ENCODE data around the gene PLA2G4C.
"Not testable (repeated sequence)": the region's sequence is repeated elsewhere in the genome, so short reads cannot be mapped to it uniquely, and the experiment has no call there.

The PLA2G4C gene

GRCh38 chr19:48121909-48122371 lies 11.3 kb upstream of the PLA2G4C start:
- H3K4me3 Mint-ChIP-seq, result no peak overlapping the region
- no peaks in the 10 kb centered on the region for H3K27me3 Mint-ChIP-seq
- H3K36me3 Mint-ChIP-seq, result peaks cover 20% of the 10 kb centered on the region
- H3K4me1 Mint-ChIP-seq, result peaks cover 7% of the 10 kb centered on the region
- no peaks in the 10 kb centered on the region for H3K9me3 Mint-ChIP-seq
- no peak overlapping the region for H3K27ac Mint-ChIP-seq

- H3K9me3 Mint-ChIP-seq, result no peaks in the 10 kb centered on the region
- H3K27me3 Mint-ChIP-seq, result no peaks in the 10 kb centered on the region
- H3K4me1 Mint-ChIP-seq, result peaks cover 7% of the 10 kb centered on the region
- H3K4me3 Mint-ChIP-seq, result no peak overlapping the region
- H3K36me3 Mint-ChIP-seq, result peaks cover 17% of the 10 kb centered on the region
- H3K27ac Mint-ChIP-seq, result no peak overlapping the region
These were observed 10.4 kb upstream of the PLA2G4C start for GRCh38 chr19:48121066-48121465.

- Mint-ChIP-seq H3K4me1 (peaks cover 7% of the 10 kb centered on the region), H3K27me3 (no peaks in the 10 kb centered on the region), H3K9me3 (no peaks in the 10 kb centered on the region), H3K27ac (no peak overlapping the region), H3K36me3 (peaks cover 17% of the 10 kb centered on the region), H3K4me3 (no peak overlapping the region)
These were observed 9.9 kb upstream of the PLA2G4C start for GRCh38 chr19:48120505-48120904.

- peak overlapping the region; percentile 90 for H3K27ac Mint-ChIP-seq
- no peaks in the 10 kb centered on the region for H3K27me3 Mint-ChIP-seq
- no peak overlapping the region for H3K4me3 Mint-ChIP-seq
- peaks cover 17% of the 10 kb centered on the region for H3K36me3 Mint-ChIP-seq
- no peaks in the 10 kb centered on the region for H3K9me3 Mint-ChIP-seq
- H3K4me1 Mint-ChIP-seq, result peaks cover 7% of the 10 kb centered on the region
These were observed 7.5 kb upstream of the PLA2G4C start for GRCh38 chr19:48118131-48118517.

- Mint-ChIP-seq H3K27me3 (no peaks in the 10 kb centered on the region), H3K9me3 (no peaks in the 10 kb centered on the region), H3K4me1 (peaks cover 7% of the 10 kb centered on the region), H3K36me3 (peaks cover 18% of the 10 kb centered on the region), H3K27ac (peak overlapping the region; percentile 90), H3K4me3 (no peak overlapping the region)
These were observed 7.0 kb upstream of the PLA2G4C start for GRCh38 chr19:48117515-48118130.

GRCh38 chr19:48113190-48113917 lies 2.7 kb upstream of the PLA2G4C start:
- peaks cover 7% of the 10 kb centered on the region for H3K36me3 Mint-ChIP-seq
- H3K4me3 Mint-ChIP-seq, result no peak overlapping the region
- no peak overlapping the region for H3K27ac Mint-ChIP-seq
- peaks cover 14% of the 10 kb centered on the region for H3K4me1 Mint-ChIP-seq
- H3K9me3 Mint-ChIP-seq, result no peaks in the 10 kb centered on the region
- H3K27me3 Mint-ChIP-seq, result no peaks in the 10 kb centered on the region

GRCh38 chr19:48111280-48111679 lies 663 bp upstream of the PLA2G4C start:
- no peak overlapping the region for H3K27ac Mint-ChIP-seq
- H3K36me3 Mint-ChIP-seq, result peaks cover 3% of the 10 kb centered on the region
- H3K9me3 Mint-ChIP-seq, result no peaks in the 10 kb centered on the region
- peaks cover 16% of the 10 kb centered on the region for H3K4me1 Mint-ChIP-seq
- peak overlapping the region; percentile 87 for H3K4me3 Mint-ChIP-seq
- H3K27me3 Mint-ChIP-seq, result no peaks in the 10 kb centered on the region

- peaks cover 16% of the 10 kb centered on the region for H3K4me1 Mint-ChIP-seq
- H3K27ac Mint-ChIP-seq, result no peak overlapping the region
- no peaks in the 10 kb centered on the region for H3K9me3 Mint-ChIP-seq
- H3K36me3 Mint-ChIP-seq, result peaks cover 2% of the 10 kb centered on the region
- H3K4me3 Mint-ChIP-seq, result peak overlapping the region; percentile 30
- no peaks in the 10 kb centered on the region for H3K27me3 Mint-ChIP-seq
These were observed 1.4 kb downstream of the PLA2G4C start for GRCh38 chr19:48108997-48109782.

GRCh38 chr19:48103922-48104321 lies 6.7 kb downstream of the PLA2G4C start:
- Mint-ChIP-seq H3K4me3 (no peak overlapping the region), H3K4me1 (peaks cover 9% of the 10 kb centered on the region), H3K36me3 (peaks cover 1% of the 10 kb centered on the region), H3K27me3 (no peaks in the 10 kb centered on the region), H3K27ac (no peak overlapping the region), H3K9me3 (no peaks in the 10 kb centered on the region)

- Mint-ChIP-seq H3K27ac (no peak overlapping the region), H3K4me1 (peaks cover 9% of the 10 kb centered on the region), H3K4me3 (no peak overlapping the region), H3K9me3 (no peaks in the 10 kb centered on the region), H3K36me3 (peaks cover 1% of the 10 kb centered on the region), H3K27me3 (no peaks in the 10 kb centered on the region)
These were observed 7.5 kb downstream of the PLA2G4C start for GRCh38 chr19:48102870-48103751.

DNA sequence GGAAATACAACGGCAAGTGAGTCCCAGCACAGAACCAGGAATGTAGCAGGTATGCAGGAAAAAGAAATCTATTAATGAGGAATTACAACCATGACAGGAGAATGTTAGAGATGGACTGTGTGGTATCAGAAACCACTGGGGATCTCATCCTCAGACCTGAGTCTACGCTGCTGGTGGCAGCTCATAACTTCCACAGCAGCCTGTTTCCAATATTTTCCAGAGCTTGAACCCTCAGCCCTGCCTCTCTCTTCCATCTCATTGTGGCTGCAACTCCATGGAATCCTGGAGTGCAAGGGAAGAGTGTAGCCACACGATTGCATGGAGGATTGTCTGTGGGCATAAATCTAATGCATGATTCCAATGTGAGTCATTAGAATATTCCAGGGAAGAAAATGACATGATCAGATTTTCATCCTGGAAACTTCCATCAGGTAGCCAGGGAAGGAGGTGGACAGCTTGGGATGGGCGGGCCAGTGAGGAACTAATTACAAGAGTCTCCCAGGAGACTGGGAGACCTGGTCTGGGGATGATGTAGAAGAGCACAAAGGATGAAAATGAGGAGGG lies 14.9 kb downstream of the PLA2G4C start:
- H3K36me3 Mint-ChIP-seq, result peaks cover 17% of the 10 kb centered on the region
- no peaks in the 10 kb centered on the region for H3K4me1 Mint-ChIP-seq
- peaks cover 11% of the 10 kb centered on the region for H3K9me3 Mint-ChIP-seq
- H3K27ac Mint-ChIP-seq, result no peak overlapping the region
- H3K4me3 Mint-ChIP-seq, result no peak overlapping the region
- H3K27me3 Mint-ChIP-seq, result peaks cover 2% of the 10 kb centered on the region

- Mint-ChIP-seq H3K36me3 (peaks cover 17% of the 10 kb centered on the region), H3K27me3 (peaks cover 3% of the 10 kb centered on the region), H3K9me3 (peaks cover 11% of the 10 kb centered on the region), H3K4me3 (no peak overlapping the region), H3K4me1 (no peaks in the 10 kb centered on the region), H3K27ac (no peak overlapping the region)
These were observed 15.8 kb downstream of the PLA2G4C start for GRCh38 chr19:48094855-48095203.

- Mint-ChIP-seq H3K27ac (no peak overlapping the region), H3K27me3 (peaks cover 5% of the 10 kb centered on the region), H3K4me3 (no peak overlapping the region), H3K36me3 (peaks cover 17% of the 10 kb centered on the region), H3K4me1 (no peaks in the 10 kb centered on the region), H3K9me3 (peaks cover 11% of the 10 kb centered on the region)
These were observed 16.3 kb downstream of the PLA2G4C start for GRCh38 chr19:48094129-48094854.

DNA sequence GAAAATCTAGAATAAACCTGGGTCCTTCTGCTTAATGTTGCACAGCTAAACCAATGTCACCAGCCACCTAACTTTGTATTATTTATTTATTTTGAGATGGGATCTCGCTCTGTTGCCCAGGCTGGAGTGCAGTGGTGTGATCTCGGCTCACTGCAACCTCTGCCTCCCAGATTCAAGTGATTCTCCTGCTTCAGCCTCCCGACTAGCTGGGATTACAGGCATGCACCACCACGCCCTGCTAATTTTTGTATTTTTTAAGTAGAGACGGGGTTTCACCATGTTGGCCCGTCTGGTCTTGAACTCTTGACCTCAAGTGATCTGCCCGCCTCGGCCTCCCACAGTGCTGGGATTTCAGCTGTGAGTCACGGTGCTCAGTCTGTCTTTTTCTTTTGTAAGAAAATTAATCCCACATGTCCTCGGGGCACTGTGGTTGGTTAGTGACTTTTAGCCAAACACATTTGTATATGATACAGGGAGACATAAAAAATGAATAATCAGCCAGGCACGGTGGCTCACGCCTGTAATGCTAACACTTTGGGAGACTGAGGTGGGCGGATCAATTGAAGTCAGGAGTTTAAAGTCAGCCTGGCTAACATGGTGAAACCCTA lies 19.4 kb downstream of the PLA2G4C start:
- not testable (repeated sequence) for H3K27ac Mint-ChIP-seq, H3K27me3 Mint-ChIP-seq, H3K4me1 Mint-ChIP-seq, H3K4me3 Mint-ChIP-seq
- Mint-ChIP-seq H3K9me3 (peaks cover 11% of the 10 kb centered on the region), H3K36me3 (peaks cover 13% of the 10 kb centered on the region)

Data from activated naive CD4-positive, alpha-beta T cell treated with anti-CD3 and anti-CD28 coated beads, Interleukin-2, amount 50 U/mL, for 24 hours (primary cell).